Right hindlimb (tissue), 1 donor: ENCODE results near the gene NOTCH1.
"Not testable (repeated sequence)": the region's sequence is repeated elsewhere in the genome, so short reads cannot be mapped to it uniquely, and the experiment has no call there.

Source experiments
- DNase-seq: peaks from one replicate; pipeline ENCODE4 v3.0.0-alpha.2; 2018

Gene NOTCH1

DNA sequence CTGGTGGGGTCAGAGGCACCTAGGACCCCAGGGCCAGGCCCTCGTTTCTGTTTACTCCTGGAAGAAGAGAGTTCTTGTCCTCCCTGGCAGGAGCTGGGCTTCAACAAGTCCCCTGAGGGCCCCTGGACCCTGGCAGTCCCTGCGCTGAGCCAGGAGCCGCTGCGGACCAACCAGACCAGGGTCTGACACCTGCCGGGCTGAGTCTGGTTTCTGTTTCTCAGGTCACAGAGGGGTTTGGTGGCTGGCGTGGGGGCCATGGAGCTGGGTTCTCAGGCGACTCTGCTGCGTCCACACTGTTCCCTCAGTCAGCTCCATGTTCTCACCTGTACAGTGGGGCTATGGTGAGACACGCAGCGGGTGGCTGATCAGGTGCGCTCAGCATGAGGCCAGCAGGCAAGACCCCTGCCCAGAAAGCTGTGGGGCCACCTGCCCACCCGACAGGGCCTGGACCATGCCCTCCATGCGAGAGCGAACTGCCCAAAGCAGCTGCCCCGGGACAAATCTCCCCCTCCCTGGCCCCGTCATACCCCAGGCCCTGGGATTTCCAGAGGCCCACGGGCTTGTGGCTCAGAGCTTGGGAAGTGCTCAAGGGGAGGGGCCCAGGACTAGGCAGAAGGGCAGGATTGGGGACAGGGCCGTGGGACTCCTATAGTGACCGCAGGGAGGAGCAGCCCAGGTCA lies 17.9 kb upstream of the NOTCH1 start:
- no peak for DNase-seq

DNA sequence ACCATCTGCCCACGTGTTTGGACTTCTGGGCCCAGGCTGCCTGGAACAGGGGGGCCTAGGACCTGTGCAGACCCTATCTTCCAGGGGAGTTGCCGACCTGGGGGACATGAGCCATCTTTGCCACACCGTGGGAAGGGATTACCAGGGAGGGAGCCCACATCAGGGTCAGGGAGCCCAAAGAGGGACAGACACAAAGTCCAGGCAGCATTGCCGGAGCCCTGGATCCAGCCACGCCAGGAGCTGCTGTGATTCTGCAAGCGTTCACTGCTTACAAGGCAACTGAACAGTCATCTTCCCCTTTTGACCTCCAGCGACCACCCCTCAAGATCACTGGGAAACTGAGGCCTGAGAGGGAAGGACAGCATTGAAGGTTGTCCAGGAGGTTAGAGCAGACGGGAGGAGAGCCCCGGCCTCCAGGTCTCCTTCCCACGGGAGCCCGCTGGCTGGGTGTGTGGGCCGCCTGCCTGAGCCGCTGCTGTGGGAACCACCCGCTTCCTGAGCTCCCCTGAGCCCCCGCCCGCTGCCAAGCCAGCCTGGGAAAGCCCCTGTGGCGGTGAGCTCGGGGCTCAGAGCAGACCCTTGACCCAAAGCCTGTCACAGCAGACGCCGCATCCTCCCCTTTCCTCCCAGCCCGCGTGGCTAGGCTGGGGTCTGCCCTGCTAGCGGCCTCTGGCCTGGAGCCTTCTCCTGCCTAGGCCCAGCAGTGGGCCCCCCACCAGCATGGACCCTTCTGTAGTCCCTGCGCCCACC lies 17.1 kb upstream of the NOTCH1 start:
- no peak for DNase-seq

DNA sequence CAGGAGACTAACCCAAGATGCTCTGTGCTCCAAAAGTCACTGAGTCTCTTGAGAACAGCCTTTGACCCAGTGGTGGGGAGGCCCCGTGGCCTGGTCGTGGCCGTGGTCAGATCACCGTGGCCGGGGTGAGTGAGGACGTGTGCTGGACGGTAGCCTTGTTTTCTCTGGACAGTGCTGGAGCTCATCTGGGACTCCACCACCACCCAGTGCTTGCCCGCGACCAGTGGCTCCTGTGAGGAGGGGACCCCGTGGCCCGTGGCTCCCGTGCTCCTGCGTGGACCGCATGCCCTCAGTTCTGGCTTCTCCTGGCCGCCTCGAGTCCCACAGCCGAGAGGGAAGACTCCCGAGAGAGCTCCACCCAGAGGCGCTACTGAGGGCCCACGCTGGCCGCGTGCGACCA lies 15.9 kb upstream of the NOTCH1 start:
- no peak for DNase-seq

- no peak for DNase-seq
Observed at GRCh38 chr9:136560586-136560985, 14.7 kb upstream of the NOTCH1 start.

DNA sequence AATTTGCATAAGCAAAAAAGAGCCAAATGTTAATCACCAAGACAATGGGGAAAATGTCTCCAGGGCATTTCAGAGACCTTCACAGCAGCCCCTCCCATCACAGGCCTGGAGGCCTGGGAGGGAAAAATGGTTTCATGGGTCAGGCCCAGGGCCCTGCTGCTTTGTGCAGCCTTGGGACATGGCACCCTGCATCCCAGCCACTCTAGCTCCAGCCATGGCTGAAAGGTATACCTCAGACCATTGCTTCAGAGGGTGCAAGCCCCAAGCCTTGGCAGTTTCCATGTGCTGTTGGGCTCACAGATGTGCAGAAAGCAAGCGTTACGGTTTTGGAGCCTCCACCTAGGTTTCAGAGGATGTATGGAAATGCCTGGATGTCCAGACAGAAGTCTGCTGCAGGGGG lies 13.5 kb upstream of the NOTCH1 start:
- DNase-seq = not testable (repeated sequence)

GRCh38 chr9:136558846-136559245 lies 13.0 kb upstream of the NOTCH1 start:
- not testable (repeated sequence) for DNase-seq

GRCh38 chr9:136558373-136558772 lies 12.5 kb upstream of the NOTCH1 start:
- DNase-seq = no peak

DNA sequence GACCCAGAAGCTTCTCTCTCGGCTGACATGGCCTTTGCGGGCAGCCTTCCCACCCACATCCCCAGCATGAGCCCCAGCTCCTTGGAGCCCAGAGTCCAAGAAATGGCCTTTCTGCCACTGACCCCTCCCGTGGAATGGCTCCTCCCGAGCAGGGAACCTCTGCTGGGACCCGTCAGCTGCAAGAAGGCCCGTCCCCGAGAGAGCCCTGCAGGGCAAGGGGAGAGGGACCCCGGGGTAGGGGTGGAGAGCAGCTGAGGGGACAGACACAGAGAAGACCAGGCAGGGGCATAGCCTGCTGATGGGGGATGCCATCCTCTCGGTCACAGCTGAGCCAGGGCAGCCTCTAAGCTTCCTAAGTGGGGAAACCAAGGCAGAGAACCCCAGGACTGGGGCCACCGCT lies 11.2 kb upstream of the NOTCH1 start:
- DNase-seq = no peak

- no peak for DNase-seq
Observed at GRCh38 chr9:136556166-136556565, 10.3 kb upstream of the NOTCH1 start.

DNA sequence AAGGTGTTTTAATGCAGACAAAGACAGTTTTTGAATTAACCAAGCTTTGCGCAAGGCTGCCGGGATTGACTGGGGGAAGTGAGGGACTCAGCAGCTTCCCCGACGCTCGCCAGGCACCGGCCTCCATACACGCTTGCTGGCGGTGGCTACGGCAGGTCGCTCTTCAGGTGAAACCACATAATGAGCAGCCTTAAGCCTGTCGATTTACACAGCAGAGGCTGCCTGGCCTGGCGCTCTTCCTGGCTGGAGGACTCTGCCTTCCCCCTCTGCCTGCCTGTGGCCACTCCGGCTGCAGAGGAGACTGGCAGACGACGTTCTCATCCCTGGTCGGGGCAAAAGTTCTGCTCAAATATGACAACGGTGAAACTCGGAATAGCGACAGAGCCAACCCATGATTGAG lies 9.0 kb upstream of the NOTCH1 start:
- DNase-seq = no peak

GRCh38 chr9:136553581-136553980 lies 7.7 kb upstream of the NOTCH1 start:
- DNase-seq = no peak

DNA sequence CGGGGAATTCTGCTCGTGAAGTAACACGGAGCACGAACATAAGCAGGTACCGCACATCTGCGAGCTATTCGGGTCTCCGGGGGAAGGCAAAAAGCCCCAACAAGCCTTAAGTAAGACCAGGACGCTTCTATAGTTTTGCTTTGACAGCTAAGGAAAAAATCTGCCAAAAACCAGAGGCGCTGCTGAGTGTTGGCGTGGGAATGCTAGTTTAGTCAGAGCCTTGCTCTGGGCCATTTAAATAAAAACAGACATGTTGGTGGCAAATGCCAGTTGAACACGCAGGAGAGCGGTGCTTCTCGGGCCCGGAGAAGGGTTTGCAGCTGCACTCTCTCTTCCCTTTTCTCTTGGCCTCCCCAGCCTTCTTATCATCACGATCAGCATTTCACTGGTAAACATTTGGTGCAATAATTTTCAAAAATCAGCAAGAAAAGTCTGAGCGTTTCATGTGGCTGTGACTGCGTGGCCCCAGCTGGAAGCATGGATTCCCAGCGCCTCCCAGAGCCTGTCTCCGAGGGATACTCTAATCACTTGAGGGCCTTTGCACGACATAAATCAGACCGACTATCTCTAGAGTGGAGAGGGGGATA lies 6.4 kb upstream of the NOTCH1 start:
- no peak for DNase-seq

- no peak for DNase-seq
Observed at GRCh38 chr9:136551401-136552116, 5.7 kb upstream of the NOTCH1 start.

DNA sequence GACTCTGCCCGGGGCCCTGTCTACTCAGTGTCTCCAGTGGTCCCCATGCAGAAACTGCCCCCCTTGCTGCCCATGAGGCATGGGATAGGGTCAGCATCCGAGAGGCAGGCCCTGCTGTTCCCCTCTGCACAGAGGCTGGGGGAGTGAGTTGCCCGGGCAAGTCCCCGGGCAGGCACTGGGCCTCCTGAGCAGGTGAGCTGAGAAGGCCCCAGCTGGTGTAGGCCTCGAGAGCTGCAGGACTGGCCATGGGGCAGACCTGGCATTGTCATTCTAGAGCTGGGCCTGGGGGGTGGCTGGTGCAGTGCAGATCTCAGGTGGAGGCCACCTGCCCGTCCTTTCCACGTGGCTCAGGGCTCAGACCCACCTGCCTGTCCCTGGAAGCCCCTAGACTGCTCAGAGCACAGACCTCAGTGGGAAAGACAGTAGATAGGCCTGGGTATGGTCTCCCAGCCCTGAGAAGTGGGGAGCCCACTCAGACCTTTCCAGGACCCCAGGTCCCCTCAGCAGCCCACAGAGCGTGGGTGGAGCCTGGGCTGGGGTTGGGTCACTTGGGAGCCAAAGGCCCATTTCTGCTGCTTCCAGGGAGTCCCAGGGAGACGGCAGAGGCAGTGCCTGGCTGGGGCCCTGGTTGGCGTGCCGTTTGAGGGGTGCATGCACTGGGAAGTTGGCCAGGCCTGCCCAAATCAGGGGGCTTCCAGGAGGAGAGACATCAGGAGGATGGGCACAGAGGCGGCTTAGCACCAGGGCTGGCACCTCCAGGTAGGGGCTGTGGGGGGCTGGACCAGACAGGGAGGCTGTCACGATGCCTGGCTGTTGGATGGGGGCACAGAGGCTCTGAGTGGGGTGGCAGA lies 4.8 kb upstream of the NOTCH1 start:
- no peak for DNase-seq

DNA sequence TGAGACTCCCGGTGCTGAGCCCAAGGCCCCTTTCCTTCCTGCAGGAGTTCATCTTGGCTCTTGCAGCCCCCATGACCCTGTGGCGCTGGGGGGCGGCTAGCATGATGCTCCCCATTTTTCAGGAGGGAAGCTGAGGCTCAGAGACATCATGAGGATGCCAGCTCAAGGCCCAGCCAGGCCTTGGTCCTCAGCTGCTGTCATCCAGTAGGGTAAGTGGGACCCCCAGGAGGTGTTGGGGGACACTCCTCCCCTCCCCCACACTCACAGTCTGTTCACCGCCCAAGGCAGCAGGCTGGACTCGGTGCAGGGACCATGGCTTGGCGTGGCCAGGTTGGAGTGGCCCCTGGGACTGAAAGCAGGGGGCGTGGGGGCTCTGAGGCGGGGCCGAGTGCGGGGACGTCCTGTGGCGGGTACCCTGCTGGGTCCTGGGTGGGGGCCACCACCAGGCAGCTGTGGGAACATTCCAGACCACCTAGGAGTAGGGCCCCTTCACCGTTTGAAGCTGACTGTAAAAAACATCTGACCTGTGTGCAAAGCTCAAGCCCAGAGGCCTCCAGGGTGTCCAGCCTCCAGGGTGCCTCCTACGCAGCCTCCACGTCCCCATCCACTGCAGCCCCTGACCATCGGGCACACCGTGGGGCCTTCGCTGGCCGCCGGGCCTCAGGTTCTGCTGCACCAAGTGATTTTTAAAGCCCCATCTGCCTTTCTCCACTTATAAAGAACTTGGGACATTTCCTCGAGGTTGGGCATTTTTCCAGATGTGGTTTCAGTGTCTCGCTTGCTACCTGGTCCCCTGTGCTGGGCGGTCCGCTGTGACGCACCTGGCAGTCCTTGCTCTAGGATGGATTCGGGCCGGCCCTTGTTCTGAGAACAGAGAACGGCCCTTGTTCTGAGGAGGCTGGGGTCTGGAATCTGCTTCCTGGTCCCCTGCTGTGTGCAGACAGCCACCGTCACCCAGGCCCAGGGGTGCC lies 3.4 kb upstream of the NOTCH1 start:
- DNase-seq = no peak

GRCh38 chr9:136547508-136548215 lies 1.8 kb upstream of the NOTCH1 start:
- DNase-seq = no peak

- DNase-seq = peak; percentile 68
Observed at GRCh38 chr9:136546697-136547501, 1.1 kb upstream of the NOTCH1 start.

DNA sequence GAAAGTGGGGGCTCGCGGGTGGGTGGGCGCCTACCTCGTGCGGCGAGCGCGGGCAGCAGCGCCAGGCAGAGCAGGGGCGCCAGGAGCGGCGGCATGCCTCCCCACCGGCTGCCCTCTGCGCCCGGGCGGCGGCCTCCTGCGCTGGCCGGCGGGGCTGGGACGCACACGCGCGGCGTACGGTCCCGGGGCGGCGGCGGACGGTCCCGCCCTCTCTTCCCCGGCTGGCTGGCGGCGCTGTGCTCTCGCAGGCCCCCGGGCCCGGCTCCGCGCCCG lies 220 bp downstream of the NOTCH1 start:
- DNase-seq = no peak

DNA sequence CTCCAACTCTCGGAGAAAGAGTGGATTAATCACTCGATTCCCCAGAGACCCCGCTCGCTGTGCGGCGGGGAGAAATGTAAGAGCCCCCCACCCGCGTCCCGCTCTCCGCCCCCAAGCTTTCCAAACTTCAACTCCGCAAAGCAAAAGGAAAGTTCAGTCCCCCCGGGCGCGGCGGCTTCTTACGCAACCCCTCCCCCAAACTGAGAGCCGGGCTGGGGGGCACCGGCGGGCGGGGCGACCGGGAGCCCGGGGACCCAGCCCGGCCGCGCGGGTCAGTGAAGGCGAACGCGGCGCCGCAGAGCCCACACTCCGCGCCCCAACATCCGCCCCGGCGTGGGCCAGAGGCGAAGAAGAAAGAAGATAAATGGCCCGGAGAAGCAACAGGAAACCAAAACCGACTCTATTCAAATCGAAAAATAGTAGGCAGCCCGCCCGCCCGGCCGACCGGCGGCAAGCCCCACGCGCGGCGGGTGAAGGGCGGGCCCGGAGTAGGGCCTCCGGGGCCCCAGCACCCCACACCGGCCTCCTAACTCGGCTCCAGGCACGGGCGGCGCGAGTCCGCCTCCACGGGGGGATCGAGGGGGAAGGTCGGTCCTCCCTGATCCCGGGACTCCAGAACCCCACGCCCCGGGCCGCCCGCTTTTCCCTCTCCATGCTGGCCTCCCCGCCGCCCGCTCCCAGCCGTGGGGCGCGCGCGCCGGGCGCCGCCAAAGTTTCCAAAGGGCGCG lies 720 bp downstream of the NOTCH1 start:
- DNase-seq = no peak
